Measurements from ENCODE around the gene KLHL18. TPM values are rescaled to one million over a fixed set of nuclear protein-coding genes. Genes with fewer than 3 reads are reported as not detected.
A peak's percentile ranks its signal among the peaks of the same experiment; 100 is the strongest.
"Not testable (repeated sequence)": the region's sequence is repeated elsewhere in the genome, so short reads cannot be mapped to it uniquely, and the experiment has no call there.

The KLHL18 gene
- total RNA-seq, 1 experiment from 2014 or later, result 26.5 TPM

DNA sequence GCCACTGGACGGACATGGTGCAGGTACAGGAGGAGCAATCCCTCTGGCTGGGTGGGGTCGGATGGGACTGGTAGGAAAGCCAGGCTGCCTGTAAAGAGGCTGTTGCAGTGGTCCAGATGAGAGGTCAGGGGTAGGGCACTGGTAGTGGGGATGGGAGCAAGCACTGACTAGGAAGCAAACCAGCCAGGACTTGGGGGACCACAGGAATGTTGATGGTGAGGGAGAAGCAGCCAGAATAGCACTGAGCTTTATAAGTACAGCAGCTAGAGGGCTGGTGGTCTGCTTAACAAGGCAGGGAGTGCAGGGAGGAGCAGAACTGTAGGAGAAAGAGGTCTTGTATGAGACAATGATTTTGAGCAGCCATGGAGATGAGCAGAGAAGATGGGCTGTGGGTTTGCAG lies 59.4 kb downstream of the KLHL18 start:
- in situ Hi-C loops (cut with HindIII; ENCODE audit: low pct_unique_long_range_greater_than_20kb, low sequenced_read_pairs), result no loop called here
- DNase-seq (ENCODE audit: low read depth), result no peak

DNA sequence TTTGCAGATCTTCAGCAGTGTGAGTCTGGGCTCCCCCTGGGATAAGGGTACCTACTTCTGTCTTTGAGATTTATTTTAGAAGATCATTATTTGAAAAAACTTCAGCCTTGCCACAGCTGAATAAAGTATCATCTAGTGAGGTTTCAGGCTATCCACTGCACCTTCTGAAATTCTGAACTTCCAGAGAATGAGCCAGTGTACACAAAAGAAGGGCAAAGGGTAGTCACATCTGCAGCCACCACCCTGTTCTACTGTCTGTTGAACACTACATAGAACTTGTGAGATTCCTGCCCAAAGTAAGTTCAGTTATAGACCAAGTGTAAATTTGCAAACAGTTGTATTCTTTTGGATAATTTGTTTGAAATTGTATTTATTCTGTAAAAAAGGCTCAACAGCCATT lies 60.1 kb downstream of the KLHL18 start:
- in situ Hi-C loops (cut with HindIII; ENCODE audit: low pct_unique_long_range_greater_than_20kb, low sequenced_read_pairs), result no loop called here
- no peak for DNase-seq (ENCODE audit: low read depth)

DNA sequence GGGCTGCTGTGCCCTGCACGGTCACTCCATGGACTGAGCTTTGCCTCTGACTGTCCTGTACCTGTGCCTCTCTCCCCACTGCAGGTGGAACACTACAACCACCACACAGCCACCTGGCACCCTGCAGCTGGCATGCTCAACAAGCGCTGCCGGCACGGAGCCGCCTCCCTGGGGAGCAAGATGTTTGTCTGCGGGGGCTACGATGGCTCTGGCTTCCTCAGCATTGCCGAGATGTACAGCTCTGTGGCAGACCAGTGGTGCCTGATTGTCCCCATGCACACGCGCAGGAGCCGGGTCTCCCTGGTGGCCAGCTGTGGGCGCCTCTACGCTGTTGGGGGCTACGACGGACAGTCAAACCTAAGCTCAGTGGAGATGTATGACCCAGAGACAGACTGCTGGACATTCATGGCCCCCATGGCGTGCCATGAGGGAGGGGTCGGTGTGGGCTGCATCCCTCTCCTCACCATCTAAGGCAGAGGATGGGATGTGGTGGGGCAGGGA lies 60.8 kb downstream of the KLHL18 start:
- DNase-seq (ENCODE audit: low read depth), result no peak
- in situ Hi-C loops (cut with HindIII; ENCODE audit: low pct_unique_long_range_greater_than_20kb, low sequenced_read_pairs), result no loop called here

DNA sequence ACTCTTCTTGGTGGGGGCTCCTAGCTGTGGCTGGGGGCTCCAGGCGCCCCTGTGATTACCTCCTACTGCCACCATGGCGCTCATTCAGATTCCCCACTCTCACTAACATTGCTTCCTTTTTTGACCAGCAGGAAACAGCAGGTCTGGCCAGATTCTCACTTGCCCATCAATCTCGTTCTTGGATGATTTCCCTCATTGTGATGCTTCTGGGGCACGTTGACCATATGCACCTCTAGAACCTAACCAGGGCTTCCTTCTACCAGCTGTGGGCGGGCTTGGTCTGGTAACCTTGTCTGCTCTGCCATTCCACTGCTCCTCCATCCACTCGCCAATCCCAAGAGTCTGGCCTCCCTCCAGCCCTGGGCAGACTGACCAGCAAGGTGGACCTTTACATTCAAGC lies 62.2 kb downstream of the KLHL18 start:
- no peak for DNase-seq (ENCODE audit: low read depth)
- in situ Hi-C loops (cut with HindIII; ENCODE audit: low pct_unique_long_range_greater_than_20kb, low sequenced_read_pairs), result no loop called here

DNA sequence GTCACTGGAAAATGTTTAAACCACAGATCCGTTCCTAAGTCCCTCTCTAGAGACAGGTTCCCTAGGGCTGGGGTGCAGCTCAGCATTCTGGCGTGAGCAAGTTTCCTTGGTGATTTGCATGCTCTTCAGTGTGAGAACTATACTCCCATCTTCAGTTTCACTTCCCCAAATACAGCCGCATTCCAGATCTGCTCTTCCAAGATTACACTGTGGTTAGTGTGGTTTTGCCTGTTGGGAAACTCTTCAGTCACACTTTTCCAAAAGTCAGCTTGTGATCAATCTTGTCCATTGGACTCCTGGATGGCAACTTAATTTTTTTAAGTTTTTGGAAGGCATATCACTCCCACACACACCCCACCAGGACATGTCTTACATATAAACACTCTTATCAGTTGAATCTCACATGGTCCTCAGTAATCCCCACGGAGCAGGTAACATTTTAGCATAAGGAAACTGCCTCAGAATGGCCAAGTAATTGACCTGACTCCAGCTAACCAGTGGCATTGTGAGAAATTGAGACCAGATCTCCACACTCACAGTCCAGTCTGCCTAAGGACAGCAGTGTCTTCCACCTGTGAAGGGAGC lies 64.6 kb downstream of the KLHL18 start:
- in situ Hi-C loops (cut with HindIII; ENCODE audit: low pct_unique_long_range_greater_than_20kb, low sequenced_read_pairs), result no loop called here
- DNase-seq (ENCODE audit: low read depth), result no peak

DNA sequence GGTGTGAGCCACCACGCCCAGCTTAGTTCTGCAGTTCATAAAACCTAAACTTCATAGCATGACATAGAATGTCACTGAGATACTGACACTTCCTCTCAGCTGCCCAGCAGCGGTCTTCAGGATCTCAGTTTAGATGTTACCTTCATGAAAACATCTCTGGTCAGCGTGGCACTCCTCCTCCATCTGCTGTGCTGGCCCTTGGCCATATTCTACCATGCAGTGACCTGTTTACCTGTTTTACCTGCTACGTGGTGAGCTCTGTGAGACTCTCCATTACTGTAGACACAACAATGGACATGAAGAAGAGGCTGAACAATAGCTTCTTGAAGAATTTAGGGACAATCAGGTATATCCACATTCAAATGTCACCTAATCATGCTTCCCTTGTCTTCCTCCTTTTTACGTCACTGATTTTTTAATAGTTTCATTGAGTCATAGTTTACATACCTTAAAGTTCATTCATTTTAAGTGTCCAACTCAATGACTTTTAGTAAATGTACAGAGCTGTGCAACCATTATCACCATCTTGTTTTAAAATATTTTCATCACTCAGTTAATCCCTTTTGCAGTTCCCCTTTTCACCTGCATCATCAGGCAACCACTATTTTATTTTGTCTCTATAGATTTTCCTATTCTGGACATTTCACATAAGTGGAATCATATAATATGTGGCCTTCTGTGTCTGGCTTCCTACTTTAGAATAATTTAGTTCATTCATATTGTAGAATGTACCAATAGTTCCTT lies 65.8 kb downstream of the KLHL18 start:
- in situ Hi-C loops (cut with HindIII; ENCODE audit: low pct_unique_long_range_greater_than_20kb, low sequenced_read_pairs), result no loop called here
- DNase-seq (ENCODE audit: low read depth), result no peak

DNA sequence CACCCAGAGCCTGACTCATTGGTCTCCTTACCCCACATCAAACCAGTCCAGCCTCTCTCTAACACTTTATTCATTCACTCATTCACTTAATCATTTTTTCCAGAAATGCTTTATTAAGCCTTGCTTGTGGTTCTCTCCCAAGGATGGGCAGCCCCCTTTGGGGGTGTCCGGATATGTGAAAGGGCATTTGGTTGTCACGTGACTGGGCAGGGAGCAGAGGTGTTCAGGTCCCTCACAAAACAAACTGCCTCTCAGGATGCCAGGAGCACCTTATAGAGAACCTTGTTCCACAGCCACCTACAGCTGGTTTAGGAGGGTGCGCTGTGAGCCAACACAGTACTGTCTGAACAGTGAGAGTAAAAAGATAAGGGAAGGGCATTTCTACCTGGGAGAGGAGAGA lies 72.3 kb downstream of the KLHL18 start:
- DNase-seq (ENCODE audit: low read depth), result no peak
- in situ Hi-C loops (cut with HindIII; ENCODE audit: low pct_unique_long_range_greater_than_20kb, low sequenced_read_pairs), result no loop called here

DNA sequence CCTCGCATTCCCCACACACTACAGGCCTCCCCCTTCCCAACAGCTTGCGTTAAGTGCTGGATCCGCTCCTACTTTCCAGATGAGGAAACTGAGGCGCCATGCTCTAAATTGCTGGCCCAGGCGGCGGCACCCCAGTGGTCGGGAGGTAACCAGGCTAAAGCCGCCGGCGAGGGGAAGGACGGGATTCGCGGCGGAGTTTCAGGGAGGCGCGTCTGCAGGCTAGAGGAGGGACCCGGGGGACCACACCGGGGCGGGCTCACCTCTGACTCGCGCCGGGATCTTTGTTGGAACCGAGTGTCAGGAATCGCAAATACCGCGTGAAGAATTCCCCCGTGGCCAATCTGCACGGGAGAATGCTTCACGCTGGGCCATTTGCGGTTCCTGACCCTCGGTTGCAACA lies 73.5 kb downstream of the KLHL18 start:
- DNase-seq (ENCODE audit: low read depth), result no peak
- in situ Hi-C loops (cut with HindIII; ENCODE audit: low pct_unique_long_range_greater_than_20kb, low sequenced_read_pairs), result no loop called here

DNA sequence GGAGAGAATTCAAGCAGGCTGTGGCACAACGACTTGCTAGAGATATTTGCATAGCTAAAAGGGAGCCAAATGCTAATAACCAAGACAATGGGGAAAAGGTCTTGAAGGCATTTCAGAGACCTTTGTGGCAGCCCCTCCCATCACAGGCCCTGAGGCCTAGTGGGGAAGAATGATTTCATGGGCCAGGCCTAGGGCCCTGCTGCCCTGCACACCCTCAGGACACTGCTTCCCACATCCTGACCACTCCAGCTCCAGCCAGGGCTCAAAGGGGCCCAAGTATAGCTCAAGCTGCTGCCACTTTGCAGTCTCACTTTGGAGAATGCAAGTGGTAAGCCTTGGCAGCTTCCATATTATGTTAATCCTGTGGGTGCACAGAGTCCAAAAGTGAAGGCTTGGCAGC lies 76.6 kb downstream of the KLHL18 start:
- in situ Hi-C loops (cut with HindIII; ENCODE audit: low pct_unique_long_range_greater_than_20kb, low sequenced_read_pairs), result no loop called here
- no peak for DNase-seq (ENCODE audit: low read depth)

DNA sequence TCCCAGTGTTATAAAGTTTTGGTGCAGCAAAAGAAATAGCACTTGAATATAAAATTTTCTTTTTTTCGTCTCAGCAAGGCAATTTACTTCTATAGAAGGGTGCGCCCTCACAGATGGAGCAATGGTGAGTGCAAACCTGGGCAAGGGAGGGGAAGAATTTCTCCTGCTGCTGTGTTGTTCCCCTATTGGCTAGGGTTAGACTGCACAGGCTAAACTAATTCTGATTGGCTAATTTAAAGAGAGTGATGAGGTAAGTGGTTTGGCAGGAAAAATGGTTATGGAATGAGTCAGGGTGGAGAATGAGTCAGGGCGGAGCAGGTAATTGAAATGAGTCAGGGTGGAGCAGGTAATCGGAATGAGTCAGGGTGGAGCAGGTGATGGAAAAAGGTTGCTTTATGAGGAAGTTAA lies 77.4 kb downstream of the KLHL18 start:
- in situ Hi-C loops (cut with HindIII; ENCODE audit: low pct_unique_long_range_greater_than_20kb, low sequenced_read_pairs), result not testable (repeated sequence)
- DNase-seq (ENCODE audit: low read depth), result peak; percentile 60

DNA sequence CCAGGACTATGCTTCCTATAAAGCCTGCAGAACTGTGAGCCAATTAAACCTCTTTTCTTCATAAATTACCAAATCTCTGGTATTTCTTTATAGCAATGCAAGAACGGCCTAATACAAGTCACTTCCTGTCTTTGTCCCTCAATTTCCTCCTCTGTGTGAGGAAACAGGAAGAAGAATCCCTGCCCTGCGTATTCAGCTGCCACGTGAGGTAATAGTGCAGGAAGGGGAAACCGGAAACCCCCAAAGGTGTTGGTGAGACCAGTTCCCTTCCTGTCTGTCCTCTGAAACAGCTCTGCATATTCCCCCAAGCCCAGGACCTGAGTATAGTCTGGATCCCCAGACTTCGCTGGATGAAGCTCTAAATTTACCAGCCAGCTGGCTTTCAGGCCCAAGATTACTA lies 80.0 kb downstream of the KLHL18 start:
- in situ Hi-C loops (cut with HindIII; ENCODE audit: low pct_unique_long_range_greater_than_20kb, low sequenced_read_pairs), result no loop called here
- no peak for DNase-seq (ENCODE audit: low read depth)

DNA sequence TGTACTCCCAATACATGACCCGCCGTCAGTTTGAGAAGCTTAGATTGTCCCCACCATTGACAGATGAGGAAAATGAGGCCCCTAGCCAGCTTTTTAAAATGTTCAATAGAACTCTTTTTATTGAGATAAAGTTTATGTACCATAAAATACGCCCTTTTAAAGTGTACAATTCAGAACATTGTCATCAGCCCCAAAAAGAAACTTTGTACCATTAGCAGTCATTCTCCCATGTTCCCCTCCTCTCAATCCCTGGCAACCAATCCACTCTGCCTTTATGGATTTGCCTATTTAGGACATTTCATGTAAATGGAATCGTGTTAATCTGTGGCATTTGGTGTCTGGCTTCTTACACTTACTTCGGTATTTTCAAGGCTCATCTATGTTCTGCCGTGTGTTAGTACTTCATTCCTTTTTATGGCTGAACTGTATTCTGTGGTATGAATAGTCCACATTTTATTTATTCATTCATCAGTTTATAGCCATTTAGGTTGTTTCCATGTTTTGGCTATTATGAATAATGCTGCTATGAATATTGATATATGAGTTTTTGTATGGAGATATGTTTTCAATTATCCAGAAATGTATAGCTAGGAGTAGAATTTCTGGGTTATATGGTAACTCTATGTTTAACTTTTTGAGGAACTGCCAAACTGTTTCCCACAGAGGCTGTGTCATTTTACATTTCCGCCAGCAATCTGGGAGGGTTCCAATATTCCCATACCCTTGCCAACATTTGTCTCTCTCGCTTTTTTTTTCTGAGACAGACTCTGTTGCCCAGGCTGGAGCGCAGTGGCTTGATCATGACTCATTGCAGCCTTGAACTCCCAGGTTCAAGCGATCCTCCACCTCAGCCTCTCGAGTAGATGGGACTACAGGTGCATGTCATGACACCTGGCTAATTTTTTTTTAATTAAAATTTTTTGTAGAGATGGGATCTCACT lies 82.7 kb downstream of the KLHL18 start:
- no peak for DNase-seq (ENCODE audit: low read depth)
- in situ Hi-C loops (cut with HindIII; ENCODE audit: low pct_unique_long_range_greater_than_20kb, low sequenced_read_pairs), result no loop called here

DNA sequence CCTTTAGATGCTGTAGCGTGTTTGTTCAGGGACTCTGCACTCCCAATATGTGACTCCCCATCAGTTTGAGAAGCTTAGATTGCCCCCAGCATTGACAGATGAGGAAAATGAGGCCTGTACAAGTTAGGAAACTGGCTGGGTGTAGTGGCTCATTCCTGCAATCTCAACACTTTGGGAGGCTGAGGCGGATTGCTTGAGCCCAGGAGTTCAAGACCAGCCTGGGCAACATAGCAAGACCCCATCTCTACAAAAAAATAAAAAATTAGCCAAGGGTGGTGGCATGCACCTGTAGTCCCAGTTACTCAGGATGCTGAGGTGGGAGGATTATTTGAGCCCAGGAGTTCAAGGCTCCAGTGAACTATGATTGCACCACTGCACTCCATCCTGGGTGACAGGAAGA lies 84.1 kb downstream of the KLHL18 start:
- in situ Hi-C loops (cut with HindIII; ENCODE audit: low pct_unique_long_range_greater_than_20kb, low sequenced_read_pairs), result no loop called here
- DNase-seq (ENCODE audit: low read depth), result no peak

DNA sequence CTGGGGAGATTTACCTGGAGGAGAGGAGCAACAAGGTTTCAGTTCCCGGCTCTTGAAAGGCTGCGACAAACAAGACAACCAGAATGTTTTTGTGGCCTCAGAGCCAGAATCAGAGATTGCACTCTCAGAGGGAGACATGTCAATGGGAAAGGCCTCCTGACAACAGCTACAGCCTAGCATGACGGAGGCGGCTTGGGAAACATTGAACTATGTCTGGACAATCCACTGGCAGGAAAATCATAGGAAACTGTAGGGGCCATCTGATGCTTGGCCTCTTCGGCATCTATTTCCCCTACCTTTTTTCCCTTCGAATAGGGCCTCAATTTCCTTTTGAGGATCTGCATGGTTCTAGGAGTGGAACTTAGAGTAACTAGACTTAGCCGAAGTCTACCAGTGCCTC lies 84.9 kb downstream of the KLHL18 start:
- no peak for DNase-seq (ENCODE audit: low read depth)
- in situ Hi-C loops (cut with HindIII; ENCODE audit: low pct_unique_long_range_greater_than_20kb, low sequenced_read_pairs), result no loop called here

DNA sequence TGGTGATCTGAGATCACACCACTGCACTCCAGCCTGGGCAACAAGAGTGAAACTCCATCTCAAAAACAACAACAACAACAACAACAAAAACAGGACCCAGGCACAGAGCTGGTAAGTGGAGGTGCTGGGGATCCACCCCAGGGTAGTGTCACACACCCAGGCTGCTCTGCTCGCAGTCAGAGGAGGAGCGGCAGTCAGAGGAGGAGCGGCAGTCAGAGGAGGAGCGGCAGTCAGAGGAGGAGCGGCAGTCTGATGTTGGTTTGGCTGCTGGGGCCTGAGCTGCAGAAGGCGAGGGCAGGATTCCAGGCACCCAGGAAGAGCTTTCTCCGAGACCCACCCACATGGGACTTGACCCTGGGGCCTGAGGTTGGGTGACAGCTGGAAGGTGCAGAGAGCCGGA lies 87.3 kb downstream of the KLHL18 start:
- in situ Hi-C loops (cut with HindIII; ENCODE audit: low pct_unique_long_range_greater_than_20kb, low sequenced_read_pairs), result not testable (repeated sequence)

DNA sequence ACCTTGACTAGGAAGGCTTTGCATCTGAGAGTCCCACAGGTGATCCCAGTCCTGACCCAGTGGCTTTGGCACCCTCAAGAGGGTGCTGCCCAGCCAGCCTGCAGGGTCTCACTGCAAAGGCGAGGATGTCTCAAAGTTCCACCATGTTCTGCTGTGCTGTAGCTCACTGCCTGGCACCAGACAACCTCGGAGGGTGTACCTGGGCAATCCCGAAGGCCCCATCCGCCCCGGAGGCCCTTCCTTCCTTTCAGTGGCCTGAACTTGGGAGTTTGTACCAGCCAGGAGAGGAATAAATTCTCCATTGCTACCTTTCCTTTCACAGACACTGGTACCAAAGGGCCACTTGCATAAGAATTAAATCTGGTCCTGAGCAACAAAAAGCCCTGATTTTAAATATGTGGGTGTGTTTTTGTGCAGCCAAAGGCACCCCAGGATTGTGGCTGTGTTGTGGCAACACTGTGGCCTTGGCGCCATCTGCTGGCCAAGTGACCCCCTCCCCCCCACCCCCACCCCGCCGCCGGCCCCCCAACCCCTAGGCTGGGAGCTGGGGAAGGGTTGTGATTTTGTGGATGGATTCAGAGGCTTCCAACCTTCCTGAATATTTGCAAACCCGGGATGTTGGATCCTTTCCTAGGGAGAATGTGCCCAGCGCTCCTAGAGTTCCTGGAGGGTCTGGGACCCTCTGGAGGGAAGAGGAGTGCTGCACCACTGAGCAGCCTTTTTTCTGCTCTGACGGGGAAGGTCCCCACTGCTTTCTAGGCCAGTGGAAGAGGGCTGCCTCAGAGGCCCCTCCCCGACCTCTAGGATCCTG lies 88.3 kb downstream of the KLHL18 start:
- no peak for DNase-seq (ENCODE audit: low read depth)

More for the DNA sequence above, 87.3 kb downstream of the KLHL18 start:
- DNase-seq (ENCODE audit: low read depth), result not testable (repeated sequence)

DNA sequence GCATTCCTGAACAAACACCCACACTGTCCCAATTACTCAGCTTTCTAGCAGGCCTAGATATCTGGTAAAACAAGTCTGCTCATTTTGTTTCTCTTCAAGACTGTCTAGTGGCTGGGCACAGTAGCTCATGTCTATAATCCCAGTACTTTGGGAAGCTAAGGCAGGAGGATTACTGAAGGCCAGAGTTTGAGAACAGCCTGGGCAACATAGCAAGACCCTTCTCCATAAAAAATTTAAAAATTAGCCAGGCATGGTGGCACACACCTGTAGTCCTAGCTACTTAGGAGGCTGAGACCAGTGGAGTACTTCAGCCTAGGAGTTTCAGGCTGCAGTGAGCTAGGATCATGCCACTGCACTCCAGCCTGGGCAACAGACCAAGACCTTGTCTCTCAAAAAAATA lies 91.8 kb downstream of the KLHL18 start:
- no peak for DNase-seq (ENCODE audit: low read depth)
- in situ Hi-C loops (cut with HindIII; ENCODE audit: low pct_unique_long_range_greater_than_20kb, low sequenced_read_pairs), result no loop called here

More for the DNA sequence above, 88.3 kb downstream of the KLHL18 start:
- in situ Hi-C loops (cut with HindIII; ENCODE audit: low pct_unique_long_range_greater_than_20kb, low sequenced_read_pairs), result no loop called here

DNA sequence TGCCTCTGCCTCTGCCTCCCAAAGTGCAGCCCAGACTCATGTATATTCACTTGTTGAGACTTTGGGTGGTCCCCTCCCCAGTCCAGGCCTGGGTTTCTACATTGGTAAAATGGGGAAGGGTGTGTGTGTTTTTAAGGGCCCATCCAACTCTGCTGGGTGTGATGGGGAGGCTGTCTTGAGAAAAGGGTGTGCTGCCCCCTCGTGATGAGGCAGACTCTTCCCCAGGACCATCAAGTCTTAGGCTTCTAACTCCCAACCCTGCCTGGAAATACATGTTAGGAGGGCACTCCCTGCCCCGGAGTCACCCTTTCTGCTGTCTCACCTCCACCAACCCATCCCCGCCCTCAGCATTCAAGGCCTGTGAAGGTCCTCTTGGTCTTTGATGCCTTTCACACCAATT lies 93.6 kb downstream of the KLHL18 start:
- in situ Hi-C loops (cut with HindIII; ENCODE audit: low pct_unique_long_range_greater_than_20kb, low sequenced_read_pairs), result no loop called here
- DNase-seq (ENCODE audit: low read depth), result no peak
